Breast epithelium (tissue), 3 donors: ENCODE results near the gene DIS3L2.

Experiments
- CTCF ChIP-seq, 3 donors: fragments of 450-650 bp; IDR thresholded peaks; one replicate each; pipeline ENCODE4 v1.5.1; 2016 to 2017; ENCODE audit warnings: antibody characterized with exemption in 3 of 3, mild to moderate bottlenecking in 3 of 3, moderate library complexity in 3 of 3
- POLR2A ChIP-seq: fragments of 450-650 bp; IDR thresholded peaks from one replicate; pipeline ENCODE4 v1.6.1; 2016; ENCODE audit warnings: antibody characterized with exemption, mild to moderate bottlenecking, moderate library complexity
- POLR2AphosphoS5 ChIP-seq, 3 donors: sonication (generic); formaldehyde crosslinking; IDR thresholded peaks; one replicate each; pipeline ENCODE4 v1.6.1; 2017; ENCODE audit warnings: antibody characterized with exemption in 3 of 3

- no peak for TF ChIP-seq CTCF (IDR thresholded peaks at IDR 0.05)
- TF ChIP-seq POLR2A: no peak
- no peak for TF ChIP-seq POLR2AphosphoS5 (IDR thresholded peaks at IDR 0.05)
Observed at GRCh38 chr2:232236200-232236599, 274.7 kb downstream of the DIS3L2 start.
